GM12878 (cell line): Measurements from ENCODE around the gene ARAP1. TPM values are rescaled to one million over a fixed set of nuclear protein-coding genes. Genes with fewer than 3 reads are reported as not detected.

ENCODE experiments used
- ATAC-seq: fragments of 200-7000 bp; cut with Tn5 transposase; 3 replicates; pipeline ENCODE4 v1.9.1; 2020; ENCODE audit warnings: mild to moderate bottlenecking, moderate library complexity
- BruUV-seq: library from RNA; stranded (reverse); fragments of 400-500 nt; replicated peaks from 2 replicates; lab custom pipeline; 2021; lab: Mats Ljungman, UMichigan
- CTCF ChIA-PET: fragments of 300-600 bp; sonication (Branson Sonifier 250); formaldehyde crosslinking; extraction: SDS; loops from one replicate; lab custom pipeline; 2021; ENCODE audit warnings: inconsistent platforms; lab: Yijun Ruan, JAX
- POLR2A ChIA-PET: fragments of 350-600 bp; formaldehyde crosslinking; extraction: SDS; loops from one replicate; lab custom pipeline; 2021; ENCODE audit warnings: inconsistent platforms; lab: Charles Lee
- RAD21 ChIA-PET: fragments of 300-600 bp; sonication (Branson Sonifier 250); formaldehyde crosslinking; loops from one replicate; lab custom pipeline; 2023; ENCODE audit warnings: antibody characterized with exemption; ENCODE audit not compliant: unreplicated experiment; lab: Charles Lee
- SMC1A ChIA-PET: fragments of 300-600 bp; sonication (Branson Sonifier 250); formaldehyde crosslinking; loops from one replicate; lab custom pipeline; 2023; ENCODE audit not compliant: unreplicated experiment, uncharacterized antibody; lab: Charles Lee
- DNase-seq: peaks from one replicate; pipeline ENCODE4 v3.0.0-alpha.2; 2011; ENCODE audit warnings: low read depth, low spot score
- FAIRE-seq: peaks from 3 replicates; lab custom pipeline; 2011; peaks lifted over from hg19 to GRCh38; lab: Jason Lieb, UNC
- H2AFZ ChIP-seq: 2 replicates; pipeline ENCODE4 v1.6.0; 2011; ENCODE audit warnings: low read depth, low read length, control low read depth; ENCODE audit not compliant: control insufficient read depth
- H3K27ac ChIP-seq: 2 replicates; pipeline ENCODE4 v1.5.1; 2011; ENCODE audit warnings: control low read depth; ENCODE audit not compliant: control insufficient read depth, insufficient read depth
- H3K27me3 ChIP-seq, 2 experiments: replicated peaks in 1 of 2; 2 replicates each; pipeline versions ENCODE4 v1.6.0 to v1.6.1; 2011; ENCODE audit warnings: low read length in 1 of 2; ENCODE audit not compliant: control insufficient read depth in 2 of 2, insufficient read depth in 2 of 2
- H3K36me3 ChIP-seq, 2 experiments: 2 replicates each; pipeline ENCODE4 v1.5.1; 2011; ENCODE audit warnings: low read length in 1 of 2; ENCODE audit not compliant: control insufficient read depth in 2 of 2, insufficient read depth in 2 of 2
- H3K4me1 ChIP-seq: 2 replicates; pipeline ENCODE4 v1.6.1; 2011; ENCODE audit warnings: mild to moderate bottlenecking, low read length, moderate library complexity, mixed read lengths; ENCODE audit not compliant: control insufficient read depth, insufficient read depth
- H3K4me2 ChIP-seq: 2 replicates; pipeline ENCODE4 v1.6.0; 2011; ENCODE audit warnings: control low read depth; ENCODE audit not compliant: control insufficient read depth, insufficient read depth
- H3K4me3 ChIP-seq: fragments of 200-600 bp; sonication (generic); 2 replicates; pipeline ENCODE4 v1.5.1; 2016
- H3K79me2 ChIP-seq: 2 replicates; pipeline ENCODE4 v1.6.0; 2011; ENCODE audit warnings: low read length; ENCODE audit not compliant: control insufficient read depth, insufficient read depth
- H3K9ac ChIP-seq: 2 replicates; pipeline ENCODE4 v1.8.0; 2011; ENCODE audit warnings: low read length, control low read depth, mixed read lengths; ENCODE audit not compliant: control insufficient read depth, insufficient read depth
- H3K9me3 ChIP-seq: replicated peaks from 3 replicates; pipeline ENCODE4 v1.5.1; 2011; ENCODE audit warnings: mild to moderate bottlenecking, low read length; ENCODE audit not compliant: control insufficient read depth, insufficient read depth
- H4K20me1 ChIP-seq: 2 replicates; pipeline ENCODE4 v1.6.0; 2011; ENCODE audit not compliant: control insufficient read depth, insufficient read depth
- E4F1 ChIP-seq: fragments of 450-650 bp; IDR thresholded peaks from 2 replicates; pipeline ENCODE4 v1.6.1; 2018; ENCODE audit warnings: borderline replicate concordance, mild to moderate bottlenecking; ENCODE audit not compliant: partially characterized antibody
- EED ChIP-seq: sonication (generic); IDR thresholded peaks from 2 replicates; pipeline ENCODE4 v1.6.1; 2016; ENCODE audit warnings: antibody characterized with exemption, low read depth
- ELK1 ChIP-seq: IDR thresholded peaks from 2 replicates; pipeline ENCODE4 v1.6.1; 2012; ENCODE audit warnings: low read depth, low read length, improper control_type of control experiment
- GABPA ChIP-seq: IDR thresholded peaks from 2 replicates; pipeline ENCODE4 v1.6.1; 2014; ENCODE audit warnings: antibody characterized with exemption, low read depth, mild to moderate bottlenecking, inconsistent platforms
- HDAC2 ChIP-seq: fragments of 200-600 bp; sonication (generic); IDR thresholded peaks from 2 replicates; pipeline ENCODE4 v1.6.1; 2017
- IKZF2 ChIP-seq, 2 experiments: fragments of 450-650 bp; IDR thresholded peaks; 2 replicates each; pipeline ENCODE4 v1.6.1; 2017; ENCODE audit warnings: mild to moderate bottlenecking in 2 of 2, moderate library complexity in 2 of 2
- IRF4 ChIP-seq: IDR thresholded peaks from 2 replicates; pipeline ENCODE4 v1.6.1; 2011; ENCODE audit warnings: low read depth, low read length
- MEF2A ChIP-seq: IDR thresholded peaks from 2 replicates; pipeline ENCODE4 v1.6.1; 2011; ENCODE audit warnings: low read depth, mild to moderate bottlenecking, low read length, moderate library complexity; ENCODE audit not compliant: insufficient read depth
- NR2C1 ChIP-seq: fragments of 450-650 bp; IDR thresholded peaks from 2 replicates; pipeline ENCODE4 v1.6.1; 2017; ENCODE audit warnings: antibody characterized with exemption, mild to moderate bottlenecking, moderate library complexity
- NR2F1 ChIP-seq: fragments of 450-650 bp; conservative IDR thresholded peaks from 2 replicates; pipeline ENCODE4 v1.6.1; 2017; ENCODE audit warnings: mild to moderate bottlenecking
- POLR2A ChIP-seq: IDR thresholded peaks from 2 replicates; pipeline ENCODE4 v1.6.1; 2011; ENCODE audit warnings: low read depth, mild to moderate bottlenecking, low read length
- POLR2AphosphoS2 ChIP-seq: IDR thresholded peaks from 2 replicates; pipeline ENCODE4 v1.6.1; 2011; ENCODE audit warnings: low read depth, mild to moderate bottlenecking, low read length, improper control_type of control experiment, moderate library complexity
- POLR2AphosphoS5 ChIP-seq: IDR thresholded peaks from 2 replicates; pipeline ENCODE4 v1.6.1; 2011; ENCODE audit warnings: mild to moderate bottlenecking, low read length, inconsistent platforms
- POU2F2 ChIP-seq: IDR thresholded peaks from 3 replicates; pipeline ENCODE4 v1.6.1; 2011; ENCODE audit warnings: low read depth, mild to moderate bottlenecking, low read length, borderline replicate concordance
- TBL1XR1 ChIP-seq: IDR thresholded peaks from 2 replicates; pipeline ENCODE4 v1.6.1; 2012; ENCODE audit warnings: low read depth, low read length, improper control_type of control experiment
- TCF3 ChIP-seq: IDR thresholded peaks from 2 replicates; pipeline ENCODE4 v1.6.1; 2012; ENCODE audit warnings: low read depth, mild to moderate bottlenecking, low read length, borderline replicate concordance; ENCODE audit not compliant: insufficient read depth
- WGBS: methylation state at CpG from one replicate; pipeline ENCODE4 v1.1.6; 2016; ENCODE audit warnings: low lambda C conversion rate; ENCODE audit not compliant: insufficient replicate concordance, insufficient coverage; ENCODE audit errors: missing lambda C conversion rate; 5-methylcytosine and 5-hydroxymethylcytosine counted together
- in situ Hi-C: fragments of 300-500 bp; cut with MboI; formaldehyde crosslinking; loops from 9 replicates; pipeline ENCODE4 v1.14.3; 2018; ENCODE audit warnings: mixed read lengths
- intact Hi-C: fragments of 100-400 bp; cut with micrococcal nuclease; formaldehyde crosslinking; loops from one replicate; pipeline ENCODE4 v1.14.2; 2022; ENCODE audit not compliant: unreplicated experiment
- polyA plus RNA-seq, 11 experiments: library from polyadenylated mRNA; depleted of rRNA in 4 of 11; unstranded in 6 of 11; stranded (reverse) in 5 of 11; fragments of >200 nt; fragmentation: Nextera tagmentation in 4 of 11; fragmentation: Illumina TruSeq in 1 of 11; extraction: Ambion mirVana in 4 of 11; extraction: Trizol in 1 of 11; gene quantifications; 1 replicate in 1 of 11; 2 replicates in 10 of 11; pipeline versions ENCODE4 v1.2.1 to v1.2.3, GENCODE V29; 2011 to 2016; ENCODE audit warnings: inconsistent platforms in 2 of 11, missing spikeins in 2 of 11, low read depth in 1 of 11
- total RNA-seq, 4 experiments: library from RNA; depleted of rRNA in 3 of 4; stranded (reverse); fragments of >200 nt in 3 of 4; fragmentation: Illumina TruSeq in 1 of 4; extraction: Trizol in 1 of 4; gene quantifications; 2 replicates each; pipeline versions ENCODE4 v1.2.1 to v1.2.3, GENCODE V29; 2013 to 2021

ARAP1 gene
- total and polyA plus RNA-seq, 10 of the 15 experiments (the other 5 are each of a cell fraction or from before 2014, with no cell fraction given) = 0.55 to 102 (median 51.0) TPM

GRCh38 chr11:72696866-72697700 is 55.1 kb downstream of the ARAP1 start:
- Histone ChIP-seq H3K4me2 (no peak overlapping the region), H2AFZ (no peak overlapping the region), H3K27me3 (no peaks in the 10 kb centered on the region), H3K9me3 (no peaks in the 10 kb centered on the region), H3K9ac (no peak overlapping the region), H3K79me2 (no peaks in the 10 kb centered on the region), H4K20me1 (no peaks in the 10 kb centered on the region), H3K4me1 (peaks cover 8% of the 10 kb centered on the region), H3K4me3 (no peak overlapping the region), H3K36me3 (peaks cover 42 to 59% of the 10 kb centered on the region in 2 experiments), H3K27ac (no peak overlapping the region)
- intact Hi-C loops = no loop called here
- ChIA-PET RAD21 (no interaction called here), CTCF (no interaction called here), SMC1A (no interaction called here), POLR2A (no interaction called here)
- FAIRE-seq = no peak
- no peak for ATAC-seq
- in situ Hi-C loops = no loop called here
- 95% methylated on average over 42 of the region's 44 CpGs for WGBS
- TF ChIP-seq MEF2A = no peak
- peak; percentile 50 for TF ChIP-seq POLR2A
- TF ChIP-seq E4F1 = no peak
- BruUV-seq = no TSS peak
- DNase-seq = no peak

GRCh38 chr11:72695354-72695753 is 56.9 kb downstream of the ARAP1 start:
- H3K9ac ChIP-seq = no peak overlapping the region
- ChIA-PET SMC1A (no interaction called here), CTCF (no interaction called here), RAD21 (no interaction called here), POLR2A (no interaction called here)
- no peaks in the 10 kb centered on the region for H3K79me2 ChIP-seq
- H3K4me2 ChIP-seq = no peak overlapping the region
- H4K20me1 ChIP-seq = no peaks in the 10 kb centered on the region
- no peak overlapping the region for H3K4me3 ChIP-seq
- H3K27ac ChIP-seq = no peak overlapping the region
- 93% methylated on average over 7 of the region's 7 CpGs for WGBS
- no peaks in the 10 kb centered on the region for H3K9me3 ChIP-seq
- H2AFZ ChIP-seq = no peak overlapping the region
- FAIRE-seq (no peak), DNase-seq (no peak), ATAC-seq (no peak)
- intact Hi-C loops = no loop called here
- in situ Hi-C loops = no loop called here
- H3K36me3 ChIP-seq = peaks cover 51 to 52% of the 10 kb centered on the region in 2 experiments
- H3K4me1 ChIP-seq = no peaks in the 10 kb centered on the region
- no peaks in the 10 kb centered on the region for H3K27me3 ChIP-seq
- no TSS peak for BruUV-seq
- TF ChIP-seq EED (no peak), NR2C1 (no peak), IRF4 (no peak), POLR2AphosphoS5 (no peak), POLR2AphosphoS2 (no peak), NR2F1 (no peak), HDAC2 (no peak), POU2F2 (no peak), ELK1 (no peak), TBL1XR1 (no peak), GABPA (no peak), TCF3 (no peak), IKZF2 (IDR thresholded peaks at IDR 0.05) (no peak)
